GM21717 (cell line): ENCODE data around the gene GPT2.

ENCODE experiments used
- ATAC-seq: cut with Tn5 transposase; IDR thresholded peaks from one replicate; pipeline ENCODE4 v1.9.1; 2021; ENCODE audit warnings: mild to moderate bottlenecking, moderate library complexity; ENCODE audit not compliant: unreplicated experiment

Gene GPT2

GRCh38 chr16:46961373-46962353 is 77.5 kb downstream of the GPT2 start:
- peak; percentile 60 for ATAC-seq

- no peak for ATAC-seq
Measured at GRCh38 chr16:46962629-46963028, 78.5 kb downstream of the GPT2 start.

GRCh38 chr16:46968063-46968435 is 83.9 kb downstream of the GPT2 start:
- no peak for ATAC-seq

GRCh38 chr16:46970089-46970488 is 85.9 kb downstream of the GPT2 start:
- no peak for ATAC-seq

GRCh38 chr16:46971271-46971670 is 87.1 kb downstream of the GPT2 start:
- no peak for ATAC-seq

GRCh38 chr16:46972429-46973206 is 88.5 kb downstream of the GPT2 start:
- peak; percentile 44 for ATAC-seq

GRCh38 chr16:46973207-46973995 is 89.2 kb downstream of the GPT2 start, which contains the start of gene DNAJA2:
TSS of gene DNAJA2 (minus strand) at chr16:46973674. CDS start at chr16:46973572, 102 bp downstream.
- ATAC-seq = peak; percentile 80

GRCh38 chr16:46973996-46974324 is 89.8 kb downstream of the GPT2 start:
- no peak for ATAC-seq

GRCh38 chr16:46974352-46974751 is 90.2 kb downstream of the GPT2 start:
- ATAC-seq = peak; percentile 24

GRCh38 chr16:46975165-46975564 is 91.0 kb downstream of the GPT2 start:
- ATAC-seq = no peak

GRCh38 chr16:46975908-46976470 is 91.8 kb downstream of the GPT2 start:
- ATAC-seq = no peak

- ATAC-seq = no peak
Measured at GRCh38 chr16:46976550-46976949, 92.4 kb downstream of the GPT2 start.
